HFF-Myc (cell line): ENCODE results near the gene NHERF1.

Experiments
- DNase-seq: peaks from one replicate; pipeline ENCODE4 v3.0.0-alpha.2; 2011; ENCODE audit warnings: low read depth; ENCODE audit errors: extremely low read depth
- H3K4me3 ChIP-seq: replicated peaks from 2 replicates; pipeline ENCODE4 v1.5.1; 2011; ENCODE audit warnings: low read depth, mild to moderate bottlenecking, control low read depth, low read length
- CTCF ChIP-seq: IDR thresholded peaks from 2 replicates; pipeline ENCODE4 v1.5.1; 2012; ENCODE audit warnings: mild to moderate bottlenecking, low read depth, low read length, control low read depth; ENCODE audit errors: missing control alignments

Gene NHERF1

GRCh38 chr17:74712301-74712700, 36.1 kb upstream of the NHERF1 start:
- no peak overlapping the region for H3K4me3 ChIP-seq
- TF ChIP-seq CTCF, result no peak
- no peak for DNase-seq

- no peak for TF ChIP-seq CTCF
- no peak for DNase-seq
- H3K4me3 ChIP-seq, result no peak within 1 kb of the TSS
Observed at GRCh38 chr17:74712756-74713155, 35.7 kb upstream of the NHERF1 start, which contains the start of gene CD300LF. CD300LF (minus strand) TSS chr17:74712923; CDS start chr17:74712866, 57 bp downstream.

- H3K4me3 ChIP-seq, result no peak overlapping the region
- no peak for DNase-seq
- no peak for TF ChIP-seq CTCF
Observed at GRCh38 chr17:74713171-74713755, 35.2 kb upstream of the NHERF1 start.

GRCh38 chr17:74715144-74715543, 33.3 kb upstream of the NHERF1 start:
- TF ChIP-seq CTCF, result no peak
- no peak overlapping the region for H3K4me3 ChIP-seq
- DNase-seq, result no peak

- DNase-seq, result no peak
- no peak overlapping the region for H3K4me3 ChIP-seq
- no peak for TF ChIP-seq CTCF
Observed at GRCh38 chr17:74720506-74720905, 27.9 kb upstream of the NHERF1 start.

- H3K4me3 ChIP-seq, result no peak overlapping the region
- no peak for TF ChIP-seq CTCF
- DNase-seq, result no peak
Observed at GRCh38 chr17:74722782-74723181, 25.6 kb upstream of the NHERF1 start.

GRCh38 chr17:74723891-74724290, 24.5 kb upstream of the NHERF1 start:
- no peak for DNase-seq
- no peak for TF ChIP-seq CTCF
- H3K4me3 ChIP-seq, result no peak overlapping the region
